ENCODE measurements around the gene DYNLL2. TPM values are rescaled to one million over a fixed set of nuclear protein-coding genes. Genes with fewer than 3 reads are reported as not detected.
A peak's percentile ranks its signal among the peaks of the same experiment; 100 is the strongest.
"Not testable (repeated sequence)": the region's sequence is repeated elsewhere in the genome, so short reads cannot be mapped to it uniquely, and the experiment has no call there.

The DYNLL2 gene
- total and polyA plus RNA-seq, 4 donors, result 17.5 to 56.0 (median 32.5) TPM

GRCh38 chr17:58119491-58119890 is 36.3 kb downstream of the DYNLL2 start:
- Histone ChIP-seq H3K27ac (ENCODE audit: low read depth in 1 of 2, low read length in 2 of 2) (no peak overlapping the region), H3K4me1 (ENCODE audit: control insufficient read depth in 1 of 2, insufficient read depth in 2 of 2, low read length in 2 of 2) (no peaks in the 10 kb centered on the region), H3K27me3 (ENCODE audit: control insufficient read depth in 1 of 2, insufficient read depth in 2 of 2, low read length in 1 of 2) (no peaks in the 10 kb centered on the region), H3K4me3 (ENCODE audit: low read length in 2 of 2) (no peak overlapping the region), H3K36me3 (ENCODE audit: control insufficient read depth in 1 of 2, insufficient read depth in 2 of 2, low read length in 1 of 2) (no peaks in the 10 kb centered on the region), H3K9me3 (ENCODE audit: control insufficient read depth, low read length) (no peaks in the 10 kb centered on the region)
- DNase-seq, result no peak
- no peak for ATAC-seq (ENCODE audit: low FRiP score)
- WGBS, 2 donors, result 64 to 68% methylated on average over 3 of the region's 3 CpGs
- intact Hi-C loops (cut with DNase I), result loop anchor here (10.0 kb wide), 3 partner anchors 105 to 985 kb away; partner anchors contain the start of gene SRSF1 (in 1 of the 2)

- ATAC-seq (ENCODE audit: low FRiP score) (no peak), DNase-seq (peak in 1 of 2 donors; percentile 44)
- intact Hi-C loops (cut with DNase I), result no loop called here
- Histone ChIP-seq H3K9me3 (ENCODE audit: control insufficient read depth, low read length) (no peaks in the 10 kb centered on the region), H3K27ac (ENCODE audit: low read depth in 1 of 2, low read length in 2 of 2) (no peak overlapping the region), H3K4me3 (ENCODE audit: low read length in 2 of 2) (no peak overlapping the region), H3K36me3 (ENCODE audit: control insufficient read depth in 1 of 2, insufficient read depth in 2 of 2, low read length in 1 of 2) (no peaks in the 10 kb centered on the region), H3K4me1 (ENCODE audit: control insufficient read depth in 1 of 2, insufficient read depth in 2 of 2, low read length in 2 of 2) (no peaks in the 10 kb centered on the region), H3K27me3 (ENCODE audit: control insufficient read depth in 1 of 2, insufficient read depth in 2 of 2, low read length in 1 of 2) (no peaks in the 10 kb centered on the region)
- 22% methylated on average over 7 of the region's 7 CpGs for WGBS, 2 donors
Observed at GRCh38 chr17:58120195-58120822, 37.1 kb downstream of the DYNLL2 start.

GRCh38 chr17:58121925-58122324 is 38.7 kb downstream of the DYNLL2 start:
- DNase-seq (no peak), ATAC-seq (ENCODE audit: low FRiP score) (no peak)
- Histone ChIP-seq H3K27ac (ENCODE audit: low read depth in 1 of 2, low read length in 2 of 2) (no peak overlapping the region), H3K9me3 (ENCODE audit: control insufficient read depth, low read length) (no peaks in the 10 kb centered on the region), H3K4me1 (ENCODE audit: control insufficient read depth in 1 of 2, insufficient read depth in 2 of 2, low read length in 2 of 2) (no peaks in the 10 kb centered on the region), H3K4me3 (ENCODE audit: low read length in 2 of 2) (no peak overlapping the region), H3K36me3 (ENCODE audit: control insufficient read depth in 1 of 2, insufficient read depth in 2 of 2, low read length in 1 of 2) (no peaks in the 10 kb centered on the region), H3K27me3 (ENCODE audit: control insufficient read depth in 1 of 2, insufficient read depth in 2 of 2, low read length in 1 of 2) (no peaks in the 10 kb centered on the region)
- WGBS, 2 donors, result 52 to 56% methylated on average over 5 of the region's 5 CpGs
- intact Hi-C loops (cut with DNase I), result no loop called here

GRCh38 chr17:58127846-58128245 is 44.6 kb downstream of the DYNLL2 start:
- H3K36me3 ChIP-seq (ENCODE audit: control insufficient read depth in 1 of 2, insufficient read depth in 2 of 2, low read length in 1 of 2), result no peaks in the 10 kb centered on the region
- ATAC-seq (ENCODE audit: low FRiP score) (no peak), DNase-seq (no peak)
- H3K27ac ChIP-seq (ENCODE audit: low read depth in 1 of 2, low read length in 2 of 2), result no peak overlapping the region
- WGBS, 2 donors, result 45 to 54% methylated on average over 1 of the region's 1 CpG
- no peaks in the 10 kb centered on the region for H3K27me3 ChIP-seq (ENCODE audit: control insufficient read depth in 1 of 2, insufficient read depth in 2 of 2, low read length in 1 of 2)
- intact Hi-C loops (cut with DNase I), result no loop called here
- no peaks in the 10 kb centered on the region for H3K4me1 ChIP-seq (ENCODE audit: control insufficient read depth in 1 of 2, insufficient read depth in 2 of 2, low read length in 2 of 2)
- H3K9me3 ChIP-seq (ENCODE audit: control insufficient read depth, low read length), result no peaks in the 10 kb centered on the region
- no peak overlapping the region for H3K4me3 ChIP-seq (ENCODE audit: low read length in 2 of 2)

- H3K9me3 ChIP-seq (ENCODE audit: control insufficient read depth, low read length), result peaks cover 13% of the 10 kb centered on the region
- intact Hi-C loops (cut with DNase I); ATAC-seq (ENCODE audit: low FRiP score); H3K4me1 ChIP-seq (ENCODE audit: control insufficient read depth in 1 of 2, insufficient read depth in 2 of 2, low read length in 2 of 2); H3K4me3 ChIP-seq (ENCODE audit: low read length in 2 of 2); H3K27ac ChIP-seq (ENCODE audit: low read depth in 1 of 2, low read length in 2 of 2); DNase-seq; H3K27me3 ChIP-seq (ENCODE audit: control insufficient read depth in 1 of 2, insufficient read depth in 2 of 2, low read length in 1 of 2); H3K36me3 ChIP-seq (ENCODE audit: control insufficient read depth in 1 of 2, insufficient read depth in 2 of 2, low read length in 1 of 2): not testable (repeated sequence)
- WGBS, 2 donors, result 96% methylated on average over 5 of the region's 5 CpGs
Observed at GRCh38 chr17:58132697-58133096, 49.5 kb downstream of the DYNLL2 start.

GRCh38 chr17:58136669-58137279 is 53.6 kb downstream of the DYNLL2 start:
- no peak overlapping the region for H3K27ac ChIP-seq (ENCODE audit: low read depth in 1 of 2, low read length in 2 of 2)
- H3K27me3 ChIP-seq (ENCODE audit: control insufficient read depth in 1 of 2, insufficient read depth in 2 of 2, low read length in 1 of 2), result no peaks in the 10 kb centered on the region
- H3K4me1 ChIP-seq (ENCODE audit: control insufficient read depth in 1 of 2, insufficient read depth in 2 of 2, low read length in 2 of 2), result no peaks in the 10 kb centered on the region
- intact Hi-C loops (cut with DNase I), result no loop called here
- peaks cover 13% of the 10 kb centered on the region for H3K9me3 ChIP-seq (ENCODE audit: control insufficient read depth, low read length)
- WGBS, 2 donors, result 24 to 27% methylated on average over 8 of the region's 8 CpGs
- no peak for DNase-seq
- ATAC-seq (ENCODE audit: low FRiP score), result no peak
- no peak overlapping the region for H3K4me3 ChIP-seq (ENCODE audit: low read length in 2 of 2)
- H3K36me3 ChIP-seq (ENCODE audit: control insufficient read depth in 1 of 2, insufficient read depth in 2 of 2, low read length in 1 of 2), result no peaks in the 10 kb centered on the region

GRCh38 chr17:58141505-58141904 is 58.3 kb downstream of the DYNLL2 start:
- ATAC-seq (ENCODE audit: low FRiP score) (no peak), DNase-seq (no peak)
- Histone ChIP-seq H3K27me3 (ENCODE audit: control insufficient read depth in 1 of 2, insufficient read depth in 2 of 2, low read length in 1 of 2) (no peaks in the 10 kb centered on the region), H3K4me1 (ENCODE audit: control insufficient read depth in 1 of 2, insufficient read depth in 2 of 2, low read length in 2 of 2) (no peaks in the 10 kb centered on the region), H3K9me3 (ENCODE audit: control insufficient read depth, low read length) (peaks cover 5% of the 10 kb centered on the region), H3K27ac (ENCODE audit: low read depth in 1 of 2, low read length in 2 of 2) (no peak overlapping the region), H3K36me3 (ENCODE audit: control insufficient read depth in 1 of 2, insufficient read depth in 2 of 2, low read length in 1 of 2) (no peaks in the 10 kb centered on the region), H3K4me3 (ENCODE audit: low read length in 2 of 2) (no peak overlapping the region)
- intact Hi-C loops (cut with DNase I), result no loop called here
- WGBS, 2 donors, result 67 to 80% methylated on average over 1 to 5 of the region's 5 CpGs

GRCh38 chr17:58143335-58143734 is 60.1 kb downstream of the DYNLL2 start:
- whole genome bisulfite sequencing, 2 donors, result 83 to 94% methylated on average over 4 of the region's 4 CpGs
- intact Hi-C loops (cut with DNase I), result not testable (repeated sequence)

GRCh38 chr17:58144801-58145200 is 61.6 kb downstream of the DYNLL2 start:
- Histone ChIP-seq H3K36me3 (ENCODE audit: control insufficient read depth in 1 of 2, insufficient read depth in 2 of 2, low read length in 1 of 2) (no peaks in the 10 kb centered on the region), H3K4me1 (ENCODE audit: control insufficient read depth in 1 of 2, insufficient read depth in 2 of 2, low read length in 2 of 2) (no peaks in the 10 kb centered on the region), H3K9me3 (ENCODE audit: control insufficient read depth, low read length) (peaks cover 3% of the 10 kb centered on the region), H3K27me3 (ENCODE audit: control insufficient read depth in 1 of 2, insufficient read depth in 2 of 2, low read length in 1 of 2) (no peaks in the 10 kb centered on the region), H3K4me3 (ENCODE audit: low read length in 2 of 2) (no peak overlapping the region), H3K27ac (ENCODE audit: low read depth in 1 of 2, low read length in 2 of 2) (no peak overlapping the region)
- ATAC-seq (ENCODE audit: low FRiP score) (no peak), DNase-seq (no peak)
- intact Hi-C loops (cut with DNase I), result loop anchor here in 1 of 2 donors (5.0 kb wide), 1 partner anchor 78 kb away; no protein-coding TSS in a partner anchor
- WGBS, 2 donors, result 78 to 81% methylated on average over 1 of the region's 1 CpG

More at GRCh38 chr17:58143335-58143734, 60.1 kb downstream of the DYNLL2 start:
- H3K36me3 ChIP-seq (ENCODE audit: control insufficient read depth in 1 of 2, insufficient read depth in 2 of 2, low read length in 1 of 2); H3K4me1 ChIP-seq (ENCODE audit: control insufficient read depth in 1 of 2, insufficient read depth in 2 of 2, low read length in 2 of 2); DNase-seq; H3K27ac ChIP-seq (ENCODE audit: low read depth in 1 of 2, low read length in 2 of 2); H3K4me3 ChIP-seq (ENCODE audit: low read length in 2 of 2); H3K27me3 ChIP-seq (ENCODE audit: control insufficient read depth in 1 of 2, insufficient read depth in 2 of 2, low read length in 1 of 2); ATAC-seq (ENCODE audit: low FRiP score); H3K9me3 ChIP-seq (ENCODE audit: control insufficient read depth, low read length): not testable (repeated sequence)
